Hematopoietic multipotent progenitor cell treated with erythropoietin and hydrocortisone succinate and interleukin-3 and kit ligand, for 15 days (in vitro differentiated cells): Measurements from ENCODE around the gene ME3.

Experiments used
- DNase-seq: peaks from one replicate; pipeline ENCODE4 v3.0.0-alpha.2; 2015; ENCODE audit warnings: low spot score

Gene ME3

GRCh38 chr11:86672007-86672621 is at the start of gene ME3:
Gene ME3, minus strand, starts transcription at chr11:86672616.
- no peak for DNase-seq

- no peak for DNase-seq
Observed at GRCh38 chr11:86722006-86722405, 49.6 kb upstream of the ME3 start.

- no peak for DNase-seq
Observed at GRCh38 chr11:86720546-86720945, 48.1 kb upstream of the ME3 start.

- no peak for DNase-seq
Observed at GRCh38 chr11:86719781-86720463, 47.5 kb upstream of the ME3 start.

GRCh38 chr11:86718999-86719398 is 46.6 kb upstream of the ME3 start:
- no peak for DNase-seq

GRCh38 chr11:86718521-86718920 is 46.1 kb upstream of the ME3 start:
- DNase-seq: no peak

- no peak for DNase-seq
Observed at GRCh38 chr11:86717817-86718501, 45.5 kb upstream of the ME3 start.

GRCh38 chr11:86715611-86716010 is 43.2 kb upstream of the ME3 start:
- no peak for DNase-seq

GRCh38 chr11:86713552-86713951 is 41.1 kb upstream of the ME3 start:
- DNase-seq: no peak

GRCh38 chr11:86710936-86711335 is 38.5 kb upstream of the ME3 start:
- no peak for DNase-seq

GRCh38 chr11:86708669-86709068 is 36.3 kb upstream of the ME3 start:
- no peak for DNase-seq

GRCh38 chr11:86706338-86707131 is 34.1 kb upstream of the ME3 start:
- DNase-seq: no peak

GRCh38 chr11:86704710-86705109 is 32.3 kb upstream of the ME3 start:
- DNase-seq: no peak

- DNase-seq: no peak
Observed at GRCh38 chr11:86703987-86704386, 31.6 kb upstream of the ME3 start.

- DNase-seq: no peak
Observed at GRCh38 chr11:86702220-86702983, 30.0 kb upstream of the ME3 start.

- DNase-seq: no peak
Observed at GRCh38 chr11:86699040-86699791, 26.8 kb upstream of the ME3 start.

GRCh38 chr11:86698639-86699038 is 26.2 kb upstream of the ME3 start:
- no peak for DNase-seq

- no peak for DNase-seq
Observed at GRCh38 chr11:86696451-86696850, 24.0 kb upstream of the ME3 start.

GRCh38 chr11:86696004-86696403 is 23.6 kb upstream of the ME3 start:
- no peak for DNase-seq

- no peak for DNase-seq
Observed at GRCh38 chr11:86695373-86695772, 23.0 kb upstream of the ME3 start.

GRCh38 chr11:86693518-86693917 is 21.1 kb upstream of the ME3 start:
- no peak for DNase-seq
